Cerebellar nuclear complex (tissue), 1 donor: ENCODE measurements around the gene NTSR1.
"Not testable (repeated sequence)": the region's sequence is repeated elsewhere in the genome, so short reads cannot be mapped to it uniquely, and the experiment has no call there.

Experiments
- DNase-seq, 2 experiments: peaks; one replicate each; lab custom pipeline; 2025; lab: John Stamatoyannopoulos, UW

NTSR1 gene

GRCh38 chr20:62674370-62674769, 34.3 kb upstream of the NTSR1 start:
- no peak for DNase-seq

DNA sequence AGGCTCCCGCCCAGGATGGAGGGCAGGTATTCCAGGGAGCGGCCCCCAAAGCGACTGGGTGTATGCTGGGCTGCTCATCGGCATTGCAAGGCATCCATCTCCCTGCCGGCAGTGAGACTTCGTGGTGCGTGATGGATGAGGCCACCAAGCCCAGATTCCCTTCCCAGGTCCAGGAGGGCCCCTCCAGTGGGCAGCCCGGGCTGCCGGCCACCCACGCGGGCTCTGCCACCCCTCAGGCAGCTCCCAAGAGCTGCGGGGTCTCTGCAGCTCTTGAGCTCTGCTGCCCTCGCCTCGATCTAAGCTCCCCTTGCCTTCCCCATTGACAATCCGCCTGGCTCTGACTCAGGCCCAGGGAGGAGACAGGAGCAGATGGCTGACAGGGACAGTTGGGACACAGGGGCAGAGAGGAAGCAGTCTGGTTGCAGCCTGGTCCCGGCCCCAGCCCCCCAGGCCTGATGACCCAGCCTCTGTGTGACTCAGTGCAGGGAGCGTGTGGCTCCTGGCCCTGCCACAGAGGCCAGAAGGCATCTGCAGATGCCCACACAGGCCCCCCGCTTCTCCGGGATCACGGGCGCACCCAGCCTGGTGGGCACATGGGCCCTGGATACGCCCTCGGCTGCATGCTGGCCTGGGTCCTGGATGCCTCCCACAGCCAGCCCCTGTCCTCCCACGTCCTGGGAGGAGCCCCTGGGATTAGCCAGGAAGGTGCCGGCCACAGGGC, 33.3 kb upstream of the NTSR1 start:
- DNase-seq = no peak

DNA sequence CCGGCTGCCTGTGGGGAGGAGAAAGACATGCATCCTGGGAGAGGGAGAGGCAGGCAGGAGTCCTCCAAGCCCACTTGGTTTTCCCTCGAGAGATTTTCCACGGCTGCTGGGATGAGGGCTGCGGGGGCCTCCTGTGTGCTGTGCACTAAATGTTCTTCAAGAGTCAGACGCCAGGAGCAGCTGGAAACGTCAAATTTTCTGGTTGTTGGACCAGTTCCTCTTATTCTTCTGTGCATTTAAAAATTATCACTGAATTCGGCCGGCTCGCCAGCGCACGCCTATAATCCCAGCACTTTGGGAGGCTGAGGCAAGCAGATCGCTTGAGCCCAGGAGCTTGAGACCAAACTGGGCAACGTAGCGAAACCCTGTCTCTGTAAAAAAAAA, 32.8 kb upstream of the NTSR1 start:
- DNase-seq = no peak

DNA sequence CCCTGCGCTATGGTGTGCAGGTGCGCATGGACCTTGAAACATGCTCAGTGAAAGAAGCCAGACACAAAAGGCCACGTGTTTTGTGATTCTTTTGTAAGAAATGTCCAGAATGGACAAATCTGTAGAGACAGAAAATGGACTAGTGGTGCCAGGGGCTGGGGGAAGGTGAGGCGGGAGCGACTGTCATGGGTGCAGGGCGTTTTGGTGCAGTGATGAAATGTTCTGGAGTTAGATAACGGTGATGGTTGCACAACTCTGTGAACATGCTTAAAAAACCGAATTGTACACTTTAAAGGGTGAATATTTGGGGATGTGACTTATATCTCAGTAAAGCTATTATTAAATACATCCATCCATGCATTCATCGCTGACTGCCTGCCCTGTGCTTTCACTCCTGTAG, 31.7 kb upstream of the NTSR1 start:
- DNase-seq = no peak

- no peak for DNase-seq
These were observed 31.0 kb upstream of the NTSR1 start for GRCh38 chr20:62677678-62678077.

DNA sequence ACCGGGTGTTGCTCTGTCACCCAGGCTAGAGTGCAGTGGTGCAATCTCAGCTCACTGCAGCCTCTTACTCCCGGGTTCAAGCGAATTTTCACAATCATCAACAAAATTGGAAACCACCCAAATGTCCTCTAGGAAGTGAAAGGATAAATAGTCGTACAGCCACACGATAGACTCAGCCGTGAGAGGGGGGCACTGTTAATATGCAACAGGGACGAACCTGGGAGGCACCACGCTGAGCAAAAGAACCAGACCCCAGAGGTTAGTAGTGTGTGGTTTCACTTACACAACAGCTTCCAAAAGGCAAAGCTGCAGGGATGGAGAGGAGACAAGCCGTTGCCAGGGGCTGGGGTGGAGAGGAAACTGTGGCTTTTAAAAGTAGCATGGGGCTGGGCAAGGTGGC, 30.1 kb upstream of the NTSR1 start:
- no peak for DNase-seq

- DNase-seq = no peak
These were observed 28.6 kb upstream of the NTSR1 start for GRCh38 chr20:62679978-62680589.

GRCh38 chr20:62682912-62683517, 25.6 kb upstream of the NTSR1 start:
- no peak for DNase-seq

- not testable (repeated sequence) for DNase-seq
These were observed 24.8 kb upstream of the NTSR1 start for GRCh38 chr20:62683660-62684322.

- no peak for DNase-seq
These were observed 23.7 kb upstream of the NTSR1 start for GRCh38 chr20:62684981-62685380.

DNA sequence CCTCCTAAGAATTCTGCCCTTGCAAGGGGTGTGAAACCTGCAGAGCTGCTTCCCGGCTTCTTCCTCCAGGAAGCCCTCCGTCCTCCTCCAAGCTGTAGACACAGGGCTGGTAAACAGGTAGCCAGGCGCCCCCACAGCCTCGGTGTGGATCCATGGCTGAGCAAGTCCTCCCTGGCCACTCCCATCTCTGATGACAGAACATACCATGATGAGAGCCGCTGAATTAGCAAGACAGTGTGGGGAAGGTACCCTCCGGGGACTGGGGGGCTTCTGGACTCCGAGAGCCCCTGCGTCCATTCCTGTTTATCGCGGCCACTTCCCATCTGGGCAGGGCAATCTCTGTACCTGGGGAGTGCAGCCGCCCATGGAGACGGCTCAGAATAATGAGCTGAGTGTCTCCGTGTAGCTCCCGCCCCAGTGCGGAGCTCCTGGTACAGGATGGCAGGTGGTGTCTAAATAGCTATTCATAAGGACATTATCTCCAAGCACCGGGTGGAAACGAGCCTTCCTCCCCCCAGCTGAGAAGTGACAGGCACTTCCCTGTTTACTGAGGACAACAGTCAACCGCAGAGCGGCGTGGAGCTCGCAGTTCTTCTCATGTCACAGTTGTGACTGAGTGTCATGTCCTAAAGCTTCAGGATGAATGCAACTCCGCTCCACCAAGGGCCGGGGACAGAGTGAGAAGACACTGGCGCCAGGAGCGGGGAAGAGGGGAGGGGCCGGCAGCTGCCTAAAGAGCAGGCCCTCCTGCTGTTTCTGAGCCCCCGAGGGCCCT, 22.7 kb upstream of the NTSR1 start:
- DNase-seq = peak in 1 of 2 experiments; percentile 20

DNA sequence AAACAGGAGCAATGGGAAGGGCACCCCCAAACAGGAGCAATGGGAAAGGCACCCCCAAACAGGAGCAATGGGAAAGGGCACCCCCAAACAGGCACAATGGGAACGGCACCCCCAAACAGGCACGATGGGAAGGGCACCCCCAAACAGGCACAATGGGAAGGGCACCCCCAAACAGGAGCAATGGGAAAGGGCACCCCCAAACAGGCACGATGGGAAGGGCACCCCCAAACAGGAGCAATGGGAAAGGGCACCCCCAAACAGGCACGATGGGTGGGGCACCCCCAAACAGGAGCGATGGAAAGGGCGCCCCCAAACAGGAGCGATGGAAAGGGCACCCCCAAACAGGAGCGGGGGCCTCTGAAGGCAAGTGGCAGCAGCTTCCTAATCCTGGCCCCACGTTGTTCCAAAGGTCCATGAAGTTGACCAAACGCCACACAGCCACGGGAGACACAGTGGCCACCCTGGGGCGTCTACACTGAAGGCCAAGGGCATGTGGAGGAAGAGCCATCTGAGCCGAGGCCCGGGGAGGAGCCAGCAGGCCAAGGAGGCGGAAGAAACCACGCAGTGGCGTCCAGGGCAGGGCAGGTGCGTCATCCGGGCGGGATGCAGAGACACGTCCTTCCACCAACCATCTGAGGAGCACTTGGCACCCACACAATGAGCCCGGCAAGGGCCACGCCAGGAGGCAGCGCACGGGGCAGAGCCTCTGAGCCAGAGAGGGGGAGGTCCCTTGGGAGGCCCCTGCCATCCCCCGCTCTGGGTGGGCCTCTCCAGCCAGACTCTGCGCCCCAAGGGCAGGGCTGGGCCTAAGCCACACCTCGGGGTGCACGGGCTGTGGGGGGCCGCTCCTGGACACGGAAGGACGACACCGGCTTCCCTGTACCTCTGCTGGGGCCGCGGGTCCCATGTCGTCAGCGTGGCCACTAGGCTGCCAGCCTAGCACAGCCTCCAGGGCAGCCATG, 21.5 kb upstream of the NTSR1 start:
- no peak for DNase-seq

DNA sequence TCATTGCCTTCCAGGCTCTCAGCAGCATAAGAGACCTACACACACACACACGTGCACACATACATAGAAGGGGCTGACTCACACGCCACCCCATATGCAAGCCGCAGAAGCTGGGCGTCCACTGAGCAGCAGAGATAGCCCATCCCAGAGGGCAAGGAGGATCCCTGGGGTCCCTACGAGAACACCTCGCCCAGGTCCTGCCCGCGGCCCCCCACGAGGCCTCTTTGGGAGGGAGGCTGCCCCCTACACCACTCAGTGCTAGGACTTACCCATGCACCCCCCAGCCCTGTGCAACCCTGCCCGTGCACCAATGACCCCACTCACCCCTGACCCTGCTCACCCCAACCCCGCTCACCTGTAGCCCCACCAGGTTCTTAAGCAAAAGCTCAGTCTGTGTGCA, 20.6 kb upstream of the NTSR1 start:
- DNase-seq = no peak

DNA sequence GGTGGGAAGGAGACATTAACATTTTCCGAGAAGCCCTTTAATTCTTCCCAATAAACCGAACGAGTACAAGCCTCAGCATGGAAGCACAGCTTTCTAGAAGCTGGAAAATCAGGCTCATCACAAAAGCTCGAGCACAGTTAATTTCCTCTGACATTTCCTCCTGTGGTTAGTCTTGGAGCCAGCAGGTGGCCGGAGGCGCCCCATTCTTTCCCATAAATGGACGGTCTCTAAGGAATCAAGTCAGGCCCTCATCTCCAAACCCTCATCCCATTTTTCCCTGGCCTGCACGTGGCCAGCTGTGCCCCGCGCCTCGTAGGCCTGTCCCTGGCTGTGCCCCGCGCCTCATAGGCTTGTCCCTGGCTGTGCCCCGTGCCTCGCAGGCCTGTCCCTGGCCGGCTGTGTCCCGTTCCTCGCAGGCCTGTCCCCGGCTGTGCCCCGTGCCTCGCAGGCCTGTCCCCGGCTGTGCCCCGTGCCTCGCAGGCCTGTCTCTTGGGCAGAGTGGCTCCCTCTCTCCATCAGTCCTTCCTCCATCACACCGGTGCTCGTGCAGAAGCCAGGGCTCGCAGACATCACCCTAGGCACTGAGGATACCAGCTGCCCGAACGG, 19.7 kb upstream of the NTSR1 start:
- DNase-seq = no peak

- no peak for DNase-seq
These were observed 18.8 kb upstream of the NTSR1 start for GRCh38 chr20:62689861-62690260.

DNA sequence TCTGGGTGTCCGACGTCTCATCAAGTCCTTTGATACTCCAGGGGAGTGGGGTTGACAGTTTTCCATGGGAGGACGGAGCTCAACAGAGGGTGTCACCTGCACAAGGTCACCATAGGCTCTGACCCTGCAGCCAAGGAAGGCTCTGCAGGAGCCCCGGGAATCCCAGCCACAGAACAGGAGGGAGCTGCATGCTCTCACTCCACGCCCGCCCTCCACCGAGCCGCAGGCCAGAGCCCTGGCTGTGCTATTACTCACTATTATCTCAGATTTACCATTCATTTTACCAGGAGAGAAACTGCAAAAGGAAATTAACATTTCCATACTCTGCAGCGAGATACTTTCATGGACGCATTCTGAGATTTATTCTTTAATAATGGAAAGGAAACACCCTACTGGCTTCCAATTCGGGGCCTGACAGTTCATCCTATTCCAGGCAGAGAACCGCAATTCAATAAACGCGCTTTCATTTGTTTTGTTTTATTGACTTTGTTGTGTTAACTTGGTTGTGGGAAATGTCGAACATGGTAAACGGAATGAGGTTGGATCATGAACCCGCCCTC, 18.3 kb upstream of the NTSR1 start:
- no peak for DNase-seq

- DNase-seq = no peak
These were observed 17.1 kb upstream of the NTSR1 start for GRCh38 chr20:62691487-62691886.

DNA sequence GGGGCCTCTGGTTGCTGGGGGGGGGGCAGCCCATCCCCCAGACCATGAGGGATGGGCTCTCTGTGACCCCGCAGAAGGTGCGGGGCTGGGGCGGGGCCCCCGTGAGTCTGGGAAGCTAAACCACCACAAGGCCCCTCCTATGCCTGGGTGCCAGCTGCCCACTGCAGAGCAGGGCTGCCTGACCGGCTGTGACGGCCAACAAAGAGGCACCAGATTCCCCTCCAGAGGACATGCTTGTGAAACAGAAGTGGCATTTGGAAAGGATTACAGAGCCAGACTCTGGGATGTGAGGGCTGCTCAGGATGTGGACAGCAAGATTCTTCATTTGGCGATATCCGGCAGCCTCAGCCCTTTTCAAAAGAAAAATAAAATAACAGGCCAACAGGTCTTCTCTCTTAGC, 16.5 kb upstream of the NTSR1 start:
- no peak for DNase-seq

- DNase-seq = no peak
These were observed 15.7 kb upstream of the NTSR1 start for GRCh38 chr20:62692801-62693523.

GRCh38 chr20:62693524-62693922, 15.1 kb upstream of the NTSR1 start:
- no peak for DNase-seq
